Vagina (tissue), 2 donors: Measurements from ENCODE around the gene GPR176. TPM values are rescaled to one million over a fixed set of nuclear protein-coding genes. Genes with fewer than 3 reads are reported as not detected.

Experiments
- DNase-seq, 2 donors: peaks; one replicate each; pipeline ENCODE4 v3.0.0-alpha.2; 2017; ENCODE audit errors: extremely low spot score in 2 of 2
- H3K27ac ChIP-seq: fragments of 200-600 bp; sonication (generic); one replicate; pipeline ENCODE4 v1.5.1; 2019
- H3K27me3 ChIP-seq: fragments of 200-600 bp; sonication (generic); one replicate; pipeline ENCODE4 v1.5.1; 2019
- H3K36me3 ChIP-seq, 2 donors: fragments of 200-600 bp; sonication (generic); one replicate each; pipeline ENCODE4 v1.5.1; 2017 to 2019
- H3K4me1 ChIP-seq: fragments of 200-600 bp; sonication (generic); one replicate; pipeline ENCODE4 v1.5.1; 2019
- H3K4me3 ChIP-seq, 2 donors: fragments of 200-600 bp; sonication (generic); 1 replicate in 1 of 2; 2 replicates in 1 of 2; pipeline ENCODE4 v1.5.1; 2016 to 2019
- H3K9me3 ChIP-seq: fragments of 200-600 bp; sonication (generic); one replicate; pipeline ENCODE4 v1.5.1; 2019
- CTCF ChIP-seq, 3 experiments: fragments of 450-650 bp in 2 of 3; fragments of 200-600 bp in 1 of 3; sonication (generic) in 1 of 3; IDR thresholded peaks; one replicate each; pipeline ENCODE4 v1.5.1; 2017 to 2019; ENCODE audit warnings: antibody characterized with exemption in 3 of 3, mild to moderate bottlenecking in 2 of 3, moderate library complexity in 2 of 3
- POLR2A ChIP-seq, 2 donors: fragments of 450-650 bp; IDR thresholded peaks; one replicate each; pipeline ENCODE4 v1.6.1; 2017; ENCODE audit warnings: antibody characterized with exemption in 2 of 2, mild to moderate bottlenecking in 2 of 2, moderate library complexity in 2 of 2
- POLR2AphosphoS5 ChIP-seq, 2 donors: sonication (generic); formaldehyde crosslinking; IDR thresholded peaks; one replicate each; pipeline ENCODE4 v1.9.0; 2017; ENCODE audit warnings: antibody characterized with exemption in 2 of 2, mild to moderate bottlenecking in 2 of 2, low read depth in 1 of 2; ENCODE audit not compliant: insufficient read depth in 1 of 2
- intact Hi-C: fragments of 100-400 bp; cut with DNase I; formaldehyde crosslinking; loops from one replicate; pipeline ENCODE4 v1.15.1; 2023
- total RNA-seq: library from RNA; depleted of rRNA; stranded (reverse); fragments of >200 nt; gene quantifications from one replicate; pipeline ENCODE4 v1.2.3, GENCODE V29; 2016

The GPR176 gene
- total RNA-seq, 1 donor from 2014 or later = 5.4 TPM

- Histone ChIP-seq H3K27me3 (no peaks in the 10 kb centered on the region), H3K9me3 (no peaks in the 10 kb centered on the region), H3K4me3 (peak overlapping the region; percentile 82 to 85), H3K4me1 (peaks cover 6% of the 10 kb centered on the region), H3K36me3 (no peaks in the 10 kb centered on the region), H3K27ac (peak overlapping the region; percentile 92)
- intact Hi-C loops = no loop called here
- no peak for DNase-seq
- TF ChIP-seq CTCF (IDR thresholded peaks at IDR 0.05) (no peak), POLR2A (IDR thresholded peaks at IDR 0.05) (no peak), POLR2AphosphoS5 (IDR thresholded peaks at IDR 0.05; ENCODE audit: insufficient read depth in 1 of 2, low read depth in 1 of 2) (no peak)
These were observed 1.2 kb upstream of the GPR176 start for GRCh38 chr15:39921274-39921638.

- Histone ChIP-seq H3K9me3 (no peaks in the 10 kb centered on the region), H3K36me3 (no peaks in the 10 kb centered on the region), H3K4me3 (peak overlapping the region; percentile 82 to 85), H3K27ac (peak overlapping the region; percentile 92), H3K4me1 (peaks cover 6% of the 10 kb centered on the region), H3K27me3 (no peaks in the 10 kb centered on the region)
- intact Hi-C loops = no loop called here
- TF ChIP-seq POLR2A (IDR thresholded peaks at IDR 0.05) = peak in 1 of 2 donors; percentile 43
- TF ChIP-seq POLR2AphosphoS5 (IDR thresholded peaks at IDR 0.05; ENCODE audit: insufficient read depth in 1 of 2, low read depth in 1 of 2) = peak; percentile 16 to 78
- TF ChIP-seq CTCF (IDR thresholded peaks at IDR 0.05) = no peak
- DNase-seq = no peak
These were observed 626 bp upstream of the GPR176 start for GRCh38 chr15:39920510-39921273.

- TF ChIP-seq POLR2AphosphoS5 (IDR thresholded peaks at IDR 0.05; ENCODE audit: insufficient read depth in 1 of 2, low read depth in 1 of 2) (no peak), POLR2A (IDR thresholded peaks at IDR 0.05) (no peak), CTCF (IDR thresholded peaks at IDR 0.05) (no peak)
- intact Hi-C loops = no loop called here
- Histone ChIP-seq H3K9me3 (no peaks in the 10 kb centered on the region), H3K4me3 (peak overlapping the region; percentile 82 to 85), H3K4me1 (peaks cover 6% of the 10 kb centered on the region), H3K27me3 (no peaks in the 10 kb centered on the region), H3K36me3 (no peaks in the 10 kb centered on the region), H3K27ac (peak overlapping the region; percentile 92)
- DNase-seq = no peak
These were observed 687 bp downstream of the GPR176 start for GRCh38 chr15:39919411-39919747.

- TF ChIP-seq POLR2A (IDR thresholded peaks at IDR 0.05) (no peak), POLR2AphosphoS5 (IDR thresholded peaks at IDR 0.05; ENCODE audit: insufficient read depth in 1 of 2, low read depth in 1 of 2) (no peak), CTCF (IDR thresholded peaks at IDR 0.05) (no peak)
- intact Hi-C loops = no loop called here
- H3K9me3 ChIP-seq = no peaks in the 10 kb centered on the region
- no peaks in the 10 kb centered on the region for H3K27me3 ChIP-seq
- peaks cover 6% of the 10 kb centered on the region for H3K4me1 ChIP-seq
- peak overlapping the region; percentile 82 to 85 for H3K4me3 ChIP-seq
- no peaks in the 10 kb centered on the region for H3K36me3 ChIP-seq
- DNase-seq = no peak
- peak overlapping the region; percentile 92 for H3K27ac ChIP-seq
These were observed 1.2 kb downstream of the GPR176 start for GRCh38 chr15:39918688-39919385.

- Histone ChIP-seq H3K4me1 (no peaks in the 10 kb centered on the region), H3K4me3 (no peak overlapping the region), H3K36me3 (no peaks in the 10 kb centered on the region), H3K27me3 (no peaks in the 10 kb centered on the region), H3K9me3 (no peaks in the 10 kb centered on the region), H3K27ac (no peak overlapping the region)
- intact Hi-C loops = no loop called here
- no peak for TF ChIP-seq CTCF (IDR thresholded peaks at IDR 0.05)
- no peak for TF ChIP-seq POLR2AphosphoS5 (IDR thresholded peaks at IDR 0.05; ENCODE audit: insufficient read depth in 1 of 2, low read depth in 1 of 2)
- no peak for TF ChIP-seq POLR2A (IDR thresholded peaks at IDR 0.05)
- DNase-seq = no peak
These were observed 5.1 kb downstream of the GPR176 start for GRCh38 chr15:39914977-39915376.
